ENCODE measurements around the gene RNF214. TPM values are rescaled to one million over a fixed set of nuclear protein-coding genes. Genes with fewer than 3 reads are reported as not detected.
A peak's percentile ranks its signal among the peaks of the same experiment; 100 is the strongest.
"Not testable (repeated sequence)": the region's sequence is repeated elsewhere in the genome, so short reads cannot be mapped to it uniquely, and the experiment has no call there.

The RNF214 gene
- total and polyA plus RNA-seq, 10 of the 15 experiments (the other 5 are each of a cell fraction or from before 2014, with no cell fraction given) = 4.8 to 16.8 (median 10.5) TPM

- TF ChIP-seq ZNF592 (IDR thresholded peaks at IDR 0.05) = peak; percentile 17; the same call in 1 of the 2 replicates
- TF ChIP-seq NR2F1 (conservative IDR thresholded peaks at IDR 0.05) = peak; percentile 85
- peak; percentile 92; the same call in 1 of the 2 replicates for TF ChIP-seq RB1 (IDR thresholded peaks at IDR 0.05; ENCODE audit: borderline replicate concordance)
- TF ChIP-seq NFYB (IDR thresholded peaks at IDR 0.05; ENCODE audit: insufficient read depth, low read depth, low read length) = peak; percentile 84
- peak; percentile 70 for TF ChIP-seq IKZF1 (conservative IDR thresholded peaks at IDR 0.05)
- no peak for TF ChIP-seq IKZF2 (IDR thresholded peaks at IDR 0.05)
- no peak for TF ChIP-seq ZZZ3 (IDR thresholded peaks at IDR 0.05; ENCODE audit: control insufficient read depth, insufficient read length, low read depth)
- no peak for TF ChIP-seq SMAD1 (IDR thresholded peaks at IDR 0.05; ENCODE audit: low read depth, partially characterized antibody)
- TF ChIP-seq SREBF2 (IDR thresholded peaks at IDR 0.05; ENCODE audit: low read length) = no peak
- TF ChIP-seq BMI1 (IDR thresholded peaks at IDR 0.05; ENCODE audit: borderline replicate concordance) = no peak
- TF ChIP-seq MYB (IDR thresholded peaks at IDR 0.05; ENCODE audit: borderline replicate concordance, low read depth, low read length) = no peak
These were observed at the start of gene RNF214 (continued) for GRCh38 chr11:117232092-117232878.

- H3K27ac ChIP-seq (ENCODE audit: control insufficient read depth, insufficient read depth); H2AFZ ChIP-seq (ENCODE audit: control insufficient read depth, low read depth, low read length); in situ Hi-C loops (cut with MboI); H3K9ac ChIP-seq (ENCODE audit: control insufficient read depth, insufficient read depth, low read length); H3K36me3 ChIP-seq (ENCODE audit: control insufficient read depth in 2 of 2, insufficient read depth in 2 of 2, low read length in 1 of 2); H4K20me1 ChIP-seq (ENCODE audit: control insufficient read depth, insufficient read depth); intact Hi-C loops (cut with micrococcal nuclease; ENCODE audit: unreplicated experiment); H3K79me2 ChIP-seq (ENCODE audit: control insufficient read depth, insufficient read depth, low read length); FAIRE-seq; BruUV-seq (replicated peaks); H3K9me3 ChIP-seq (replicated peaks; ENCODE audit: control insufficient read depth, insufficient read depth, low read length); DNase-seq (ENCODE audit: low read depth, low spot score); H3K4me3 ChIP-seq; ATAC-seq; H3K4me2 ChIP-seq (ENCODE audit: control insufficient read depth, insufficient read depth); H3K27me3 ChIP-seq (replicated peaks in 1 of 2; ENCODE audit: control insufficient read depth in 2 of 2, insufficient read depth in 2 of 2, low read length in 1 of 2): not testable (repeated sequence)
- 95% methylated on average over 13 of the region's 13 CpGs for WGBS (ENCODE audit: insufficient coverage, insufficient replicate concordance, low lambda C conversion rate, missing lambda C conversion rate)
- RAD21 ChIA-PET (ENCODE audit: unreplicated experiment) = interaction anchor here (0.6 to 6.9 kb wide), 2 partner anchors 45 to 402 kb away, joined by 3 to 159 read pairs; partner anchors contain the start of genes PCSK7 and RNF214
- POLR2A ChIA-PET = interaction anchor here (0.7 kb wide), 1 partner anchor 24 kb away, joined by 3 read pairs; no protein-coding TSS in a partner anchor
- CTCF ChIA-PET = interaction anchor here (0.7 to 10.3 kb wide), 5 partner anchors 12 to 1374 kb away, joined by 3 to 422 read pairs (median 15); partner anchors contain the start of genes PCSK7 and RNF214
- SMC1A ChIA-PET (ENCODE audit: uncharacterized antibody, unreplicated experiment) = interaction anchor here (1.6 to 6.9 kb wide), 2 partner anchors 44 to 84 kb away, joined by 5 to 187 read pairs; partner anchors contain the start of genes PCSK7 and RNF214
- H3K4me1 ChIP-seq (ENCODE audit: control insufficient read depth, insufficient read depth, low read length) = peaks cover 32% of the 10 kb centered on the region
These were observed 49.3 kb upstream of the RNF214 start for GRCh38 chr11:117183178-117183577.
